ENCODE measurements around the gene MGA.

- TF ChIP-seq CTCF (IDR thresholded peaks at IDR 0.05) (no peak), POLR2A (IDR thresholded peaks at IDR 0.05) (no peak), POLR2AphosphoS5 (IDR thresholded peaks at IDR 0.05) (no peak)
Observed at GRCh38 chr15:41814534-41814933, 154.3 kb downstream of the MGA start.
